ENCODE measurements around the gene FXYD4. TPM values are rescaled to one million over a fixed set of nuclear protein-coding genes. Genes with fewer than 3 reads are reported as not detected.

The FXYD4 gene, protein sequence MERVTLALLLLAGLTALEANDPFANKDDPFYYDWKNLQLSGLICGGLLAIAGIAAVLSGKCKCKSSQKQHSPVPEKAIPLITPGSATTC
- not detected in 2 replicates for total RNA-seq (2014; rRNA removed; shearing (Covaris generic))
- not detected in 2 replicates for total RNA-seq (2022)
- not detected for Bru-seq, nascent RNA
- not detected for BruChase-seq, experiment 1, labeled RNA remaining after a 6-hour chase
- BruChase-seq, experiment 2, labeled RNA remaining after a 2-hour chase: not detected
- long read RNA-seq: 0 reads

GRCh38 chr10:43371418-43371817, at the start of gene FXYD4:
TSS of gene FXYD4 (plus strand) at chr10:43371636. CDS start at chr10:43373747, 2,111 bp downstream.
- intact Hi-C loops (cut with micrococcal nuclease; ENCODE audit: unreplicated experiment): no loop called here
- H2AFZ ChIP-seq (ENCODE audit: low read length): no peak within 1 kb of the TSS
- H3K9me3 ChIP-seq (ENCODE audit: low read length): no peaks in the 10 kb centered on the region
- TF ChIP-seq EZH2phosphoT487 (IDR thresholded peaks at IDR 0.05; ENCODE audit: borderline replicate concordance, low read depth, low read length) (no peak), CTCF (conservative IDR thresholded peaks at IDR 0.05; ENCODE audit: low read length) (no peak)
- H3K4me2 ChIP-seq (ENCODE audit: low read length): no peak within 1 kb of the TSS
- no peaks in the 10 kb centered on the region for H4K20me1 ChIP-seq (ENCODE audit: insufficient read depth, low read length)
- no peaks in the 10 kb centered on the region for H3K9me2 ChIP-seq (ENCODE audit: insufficient read depth, low read length)
- no peak within 1 kb of the TSS for H3K27ac ChIP-seq (ENCODE audit: low read depth, low read length, poor library complexity, severe bottlenecking)
- H3K4me1 ChIP-seq (ENCODE audit: insufficient read depth, low read length, poor library complexity, severe bottlenecking): no peaks in the 10 kb centered on the region
- CTCF ChIA-PET (ENCODE audit: unreplicated experiment): no interaction called here
- H3K36me3 ChIP-seq (ENCODE audit: insufficient read depth, low read length): no peaks in the 10 kb centered on the region
- DNase-seq (ENCODE audit: low spot score): no peak
- H3K79me2 ChIP-seq (ENCODE audit: insufficient read depth, low read depth, low read length): no peaks in the 10 kb centered on the region
- no TSS peak for BruUV-seq (replicated peaks)
- no peak within 1 kb of the TSS for H3K4me3 ChIP-seq (ENCODE audit: low read depth, low read length, poor library complexity, severe bottlenecking)
- POLR2A ChIA-PET: interaction anchor here (0.6 kb wide), 1 partner anchor 95 kb away, joined by 3 read pairs; no protein-coding TSS in a partner anchor

DNA sequence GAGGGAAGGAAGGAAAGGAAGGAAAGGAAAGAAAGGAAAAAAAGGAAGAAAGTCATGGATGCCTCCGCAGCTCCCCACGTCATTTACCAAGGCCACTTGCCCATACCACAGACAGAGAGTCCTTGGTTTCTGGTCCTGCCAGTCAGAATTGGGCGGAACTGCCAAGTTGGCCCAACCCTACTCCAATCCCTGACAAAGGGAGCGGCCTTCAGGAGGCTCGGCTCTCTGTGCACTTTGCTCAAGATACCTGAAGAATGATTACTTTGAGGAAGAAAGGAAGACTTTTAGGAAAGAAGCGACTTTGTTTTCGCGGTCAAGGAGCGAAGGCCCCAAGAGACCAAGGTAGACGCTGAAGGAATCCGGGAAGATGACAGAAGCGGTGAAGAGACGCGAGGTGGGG, 49.1 kb upstream of the FXYD4 start:
- Histone ChIP-seq H4K20me1 (ENCODE audit: insufficient read depth, low read length) (no peaks in the 10 kb centered on the region), H3K27ac (ENCODE audit: low read depth, low read length, poor library complexity, severe bottlenecking) (no peak overlapping the region), H2AFZ (ENCODE audit: low read length) (no peak overlapping the region), H3K4me1 (ENCODE audit: insufficient read depth, low read length, poor library complexity, severe bottlenecking) (no peaks in the 10 kb centered on the region), H3K4me3 (ENCODE audit: low read depth, low read length, poor library complexity, severe bottlenecking) (no peak overlapping the region), H3K9me3 (ENCODE audit: low read length) (no peaks in the 10 kb centered on the region), H3K9me2 (ENCODE audit: insufficient read depth, low read length) (no peaks in the 10 kb centered on the region), H3K36me3 (ENCODE audit: insufficient read depth, low read length) (no peaks in the 10 kb centered on the region), H3K4me2 (ENCODE audit: low read length) (no peak overlapping the region), H3K79me2 (ENCODE audit: insufficient read depth, low read depth, low read length) (no peaks in the 10 kb centered on the region)
- DNase-seq (ENCODE audit: low spot score): no peak
- BruUV-seq (replicated peaks): no TSS peak
- TF ChIP-seq CTCF (conservative IDR thresholded peaks at IDR 0.05; ENCODE audit: low read length): no peak
- no peak for TF ChIP-seq EZH2phosphoT487 (IDR thresholded peaks at IDR 0.05; ENCODE audit: borderline replicate concordance, low read depth, low read length)
- intact Hi-C loops (cut with micrococcal nuclease; ENCODE audit: unreplicated experiment): no loop called here
- CTCF ChIA-PET (ENCODE audit: unreplicated experiment): no interaction called here
- POLR2A ChIA-PET: no interaction called here

GRCh38 chr10:43322769-43323168, 48.7 kb upstream of the FXYD4 start:
- no peak overlapping the region for H3K4me2 ChIP-seq (ENCODE audit: low read length)
- TF ChIP-seq EZH2phosphoT487 (IDR thresholded peaks at IDR 0.05; ENCODE audit: borderline replicate concordance, low read depth, low read length) (no peak), CTCF (conservative IDR thresholded peaks at IDR 0.05; ENCODE audit: low read length) (no peak)
- no peak for DNase-seq (ENCODE audit: low spot score)
- ChIA-PET CTCF (ENCODE audit: unreplicated experiment) (no interaction called here), POLR2A (no interaction called here)
- H3K9me3 ChIP-seq (ENCODE audit: low read length): no peaks in the 10 kb centered on the region
- no peaks in the 10 kb centered on the region for H4K20me1 ChIP-seq (ENCODE audit: insufficient read depth, low read length)
- no TSS peak for BruUV-seq (replicated peaks)
- intact Hi-C loops (cut with micrococcal nuclease; ENCODE audit: unreplicated experiment): no loop called here
- no peak overlapping the region for H2AFZ ChIP-seq (ENCODE audit: low read length)
- H3K36me3 ChIP-seq (ENCODE audit: insufficient read depth, low read length): no peaks in the 10 kb centered on the region
- H3K9me2 ChIP-seq (ENCODE audit: insufficient read depth, low read length): no peaks in the 10 kb centered on the region
- H3K4me1 ChIP-seq (ENCODE audit: insufficient read depth, low read length, poor library complexity, severe bottlenecking): no peaks in the 10 kb centered on the region
- H3K27ac ChIP-seq (ENCODE audit: low read depth, low read length, poor library complexity, severe bottlenecking): no peak overlapping the region
- H3K4me3 ChIP-seq (ENCODE audit: low read depth, low read length, poor library complexity, severe bottlenecking): no peak overlapping the region
- H3K79me2 ChIP-seq (ENCODE audit: insufficient read depth, low read depth, low read length): no peaks in the 10 kb centered on the region

All from OCI-LY7 (cell line).